GM23338 (cell line): ENCODE data around the gene UST. TPM values are rescaled to one million over a fixed set of nuclear protein-coding genes. Genes with fewer than 3 reads are reported as not detected.

Experiments used
- ATAC-seq: fragments of 200-7000 bp; cut with Tn5 transposase; 3 replicates; pipeline ENCODE4 v1.9.1; 2020
- DNase-seq: peaks from one replicate; pipeline ENCODE4 v3.0.0-alpha.2; 2015; ENCODE audit warnings: low spot score
- H2AFZ ChIP-seq: fragments of 200-600 bp; sonication (generic); 2 replicates; pipeline ENCODE4 v1.8.0; 2016; ENCODE audit warnings: antibody characterized with exemption, mild to moderate bottlenecking, moderate library complexity
- H3F3A ChIP-seq: fragments of 200-600 bp; sonication (generic); replicated peaks from 2 replicates; pipeline ENCODE4 v1.8.0; 2017; ENCODE audit warnings: antibody characterized with exemption, mixed run types, low read depth
- H3K27ac ChIP-seq: fragments of 200-600 bp; sonication (generic); 2 replicates; pipeline ENCODE4 v1.6.1; 2016; ENCODE audit warnings: low read depth
- H3K27me3 ChIP-seq: fragments of 200-600 bp; sonication (generic); 2 replicates; pipeline ENCODE4 v1.8.0; 2016; ENCODE audit warnings: mild to moderate bottlenecking, mixed run types, moderate library complexity; ENCODE audit not compliant: insufficient read depth
- H3K36me3 ChIP-seq: fragments of 200-600 bp; sonication (generic); 2 replicates; pipeline ENCODE4 v1.8.0; 2016; ENCODE audit warnings: mild to moderate bottlenecking; ENCODE audit not compliant: insufficient read depth
- H3K4me1 ChIP-seq: fragments of 200-600 bp; sonication (generic); 2 replicates; pipeline ENCODE4 v1.8.0; 2016; ENCODE audit warnings: mild to moderate bottlenecking, moderate library complexity; ENCODE audit not compliant: insufficient read depth
- H3K4me2 ChIP-seq: fragments of 200-600 bp; sonication (generic); 2 replicates; pipeline ENCODE4 v1.7.1; 2017; ENCODE audit warnings: mixed run types
- H3K4me3 ChIP-seq: fragments of 200-600 bp; sonication (generic); 2 replicates; pipeline ENCODE4 v1.6.1; 2016; ENCODE audit warnings: mixed run types
- H3K79me2 ChIP-seq: fragments of 200-600 bp; sonication (generic); replicated peaks from 2 replicates; pipeline ENCODE4 v1.8.0; 2017; ENCODE audit warnings: mild to moderate bottlenecking; ENCODE audit not compliant: insufficient read depth
- H3K9me2 ChIP-seq: fragments of 200-600 bp; sonication (generic); 2 replicates; pipeline ENCODE4 v1.8.0; 2017; ENCODE audit not compliant: insufficient read depth
- H4K20me1 ChIP-seq: fragments of 200-600 bp; sonication (generic); replicated peaks from 2 replicates; pipeline ENCODE4 v1.8.0; 2017; ENCODE audit warnings: mild to moderate bottlenecking; ENCODE audit not compliant: insufficient read depth
- H3K27ac Mint-ChIP-seq: 2 replicates; pipeline ENCODE4 v1.8.0; 2020; ENCODE audit warnings: inconsistent platforms, mild to moderate bottlenecking, moderate library complexity, mixed read lengths
- H3K27me3 Mint-ChIP-seq: 3 replicates; pipeline ENCODE4 v1.8.0; 2022; ENCODE audit warnings: low read depth, mild to moderate bottlenecking, moderate library complexity, mixed read lengths, inconsistent platforms; ENCODE audit not compliant: insufficient read depth, poor library complexity
- H3K36me3 Mint-ChIP-seq: 3 replicates; pipeline ENCODE4 v1.8.0; 2021; ENCODE audit warnings: low read depth, mild to moderate bottlenecking, inconsistent platforms, moderate library complexity, mixed read lengths
- H3K4me1 Mint-ChIP-seq: 3 replicates; pipeline ENCODE4 v1.8.0; 2020; ENCODE audit warnings: mild to moderate bottlenecking, inconsistent platforms, mixed read lengths
- H3K4me3 Mint-ChIP-seq: 3 replicates; pipeline ENCODE4 v1.8.0; 2021; ENCODE audit warnings: moderate library complexity, mild to moderate bottlenecking, inconsistent platforms, mixed read lengths
- H3K9me3 Mint-ChIP-seq: 3 replicates; pipeline ENCODE4 v1.8.0; 2020; ENCODE audit warnings: moderate library complexity, mild to moderate bottlenecking, inconsistent platforms, mixed read lengths
- CREB1 ChIP-seq: fragments of 250-450 bp; sonication (Bioruptor Pico); IDR thresholded peaks from 2 replicates; pipeline ENCODE4 v1.5.0; 2020; ENCODE audit warnings: low read depth, mild to moderate bottlenecking, moderate library complexity
- CTCF ChIP-seq, 2 experiments: fragments of 200-600 bp in 1 of 2; sonication (generic) in 1 of 2; conservative IDR thresholded peaks; 2 replicates each; pipeline versions ENCODE4 v1.5.1 to v1.6.1; 2016 to 2017; ENCODE audit warnings: antibody characterized with exemption in 2 of 2, low read depth in 2 of 2, mild to moderate bottlenecking in 2 of 2, moderate library complexity in 1 of 2
- ETS1 ChIP-seq: IDR thresholded peaks from 2 replicates; pipeline ENCODE4 v1.6.1; 2016; ENCODE audit warnings: antibody characterized with exemption
- EZH2 ChIP-seq: fragments of 200-600 bp; sonication (generic); IDR thresholded peaks from one replicate; pipeline ENCODE4 v1.8.0; 2017; ENCODE audit warnings: antibody characterized with exemption, mild to moderate bottlenecking, low read depth; ENCODE audit not compliant: unreplicated experiment
- EZH2phosphoT487 ChIP-seq: fragments of 200-600 bp; sonication (generic); IDR thresholded peaks from one replicate; pipeline ENCODE4 v1.8.1; 2018; ENCODE audit warnings: antibody characterized with exemption; ENCODE audit not compliant: unreplicated experiment
- JUNB ChIP-seq: IDR thresholded peaks from one replicate; pipeline ENCODE4 v1.6.1; 2016; ENCODE audit warnings: antibody characterized with exemption; ENCODE audit not compliant: unreplicated experiment
- NANOG ChIP-seq: IDR thresholded peaks from 2 replicates; pipeline ENCODE4 v1.6.1; 2016; ENCODE audit warnings: antibody characterized with exemption, borderline replicate concordance
- POLR2AphosphoS5 ChIP-seq: IDR thresholded peaks from 2 replicates; pipeline ENCODE4 v1.6.1; 2016; ENCODE audit warnings: antibody characterized with exemption, low read depth
- REST ChIP-seq: IDR thresholded peaks from one replicate; pipeline ENCODE4 v1.6.1; 2018; ENCODE audit warnings: antibody characterized with exemption; ENCODE audit not compliant: unreplicated experiment
- STAT1 ChIP-seq: IDR thresholded peaks from one replicate; pipeline ENCODE4 v1.6.1; 2016; ENCODE audit warnings: antibody characterized with exemption; ENCODE audit not compliant: unreplicated experiment
- ZNF114 ChIP-seq: fragments of 250-450 bp; sonication (Bioruptor Pico); IDR thresholded peaks from 2 replicates; pipeline ENCODE4 v1.5.0; 2020; ENCODE audit warnings: mild to moderate bottlenecking, moderate library complexity
- ZNF331 ChIP-seq: fragments of 250-450 bp; sonication (Bioruptor Pico); IDR thresholded peaks from 2 replicates; pipeline ENCODE4 v1.5.0; 2020; ENCODE audit warnings: low read depth, mild to moderate bottlenecking, moderate library complexity
- ZNF462 ChIP-seq: fragments of 250-450 bp; sonication (Bioruptor Pico); IDR thresholded peaks from 2 replicates; pipeline ENCODE4 v1.5.0; 2020; ENCODE audit warnings: mild to moderate bottlenecking, moderate library complexity
- polyA plus RNA-seq: library from polyadenylated mRNA; unstranded; fragments of >200 nt; fragmentation: Nextera tagmentation; extraction: Ambion mirVana; gene quantifications from 2 replicates; pipeline ENCODE4 v1.2.1, GENCODE V29; 2016
- total RNA-seq: library from RNA; depleted of rRNA; stranded (reverse); fragments of >200 nt; shearing (Covaris generic); gene quantifications from 2 replicates; pipeline ENCODE4 v1.2.3, GENCODE V29; 2014

Gene UST
- total and polyA plus RNA-seq, 2 experiments from 2014 or later = 12.6 to 33.0 TPM

- Histone ChIP-seq H3K9me2 (peaks cover 3% of the 10 kb centered on the region; the same call in 1 of the 2 replicates), H3K27me3 (no peaks in the 10 kb centered on the region), H2AFZ (no peak overlapping the region), H4K20me1 (no peaks in the 10 kb centered on the region), H3F3A (no peaks in the 10 kb centered on the region), H3K27ac (no peak overlapping the region), H3K4me2 (no peak overlapping the region), H3K36me3 (peaks cover 2% of the 10 kb centered on the region; the same call in 1 of the 2 replicates), H3K4me1 (no peaks in the 10 kb centered on the region), H3K79me2 (no peaks in the 10 kb centered on the region), H3K4me3 (no peak overlapping the region)
- DNase-seq (no peak), ATAC-seq (no peak)
- no peak overlapping the region for H3K27ac Mint-ChIP-seq
- no peak for TF ChIP-seq ZNF114 (CRISPR knock-in tag)
- TF ChIP-seq STAT1 = no peak
- TF ChIP-seq POLR2AphosphoS5 = no peak
- no peak for TF ChIP-seq ZNF331 (CRISPR knock-in tag)
- no peak for TF ChIP-seq ETS1
- no peak for TF ChIP-seq NANOG
- TF ChIP-seq EZH2phosphoT487 = no peak
- no peak for TF ChIP-seq CREB1 (CRISPR knock-in tag)
- TF ChIP-seq EZH2 = no peak
- TF ChIP-seq JUNB = no peak
- TF ChIP-seq ZNF462 (CRISPR knock-in tag) = no peak
- no peak for TF ChIP-seq CTCF (conservative IDR thresholded peaks at IDR 0.05; ENCODE audit: low read depth in 2 of 2)
- TF ChIP-seq REST = no peak
- H3K9me3 Mint-ChIP-seq = peaks cover 16% of the 10 kb centered on the region
- peaks cover 12% of the 10 kb centered on the region; the same call in 2 of the 3 replicates for H3K36me3 Mint-ChIP-seq
- H3K27me3 Mint-ChIP-seq = no peaks in the 10 kb centered on the region
- H3K4me3 Mint-ChIP-seq = no peak overlapping the region
- peaks cover 2% of the 10 kb centered on the region; the same call in 1 of the 3 replicates for H3K4me1 Mint-ChIP-seq
These were observed 22.4 kb upstream of the UST start for GRCh38 chr6:148724428-148724827.
